GM21717 (cell line): ENCODE measurements around the gene TBX2.

Experiments
- ATAC-seq: cut with Tn5 transposase; IDR thresholded peaks from one replicate; pipeline ENCODE4 v1.9.1; 2021; ENCODE audit warnings: mild to moderate bottlenecking, moderate library complexity; ENCODE audit not compliant: unreplicated experiment

TBX2 gene

GRCh38 chr17:61412860-61413660, 13.4 kb downstream of the TBX2 start:
- ATAC-seq, result no peak

DNA sequence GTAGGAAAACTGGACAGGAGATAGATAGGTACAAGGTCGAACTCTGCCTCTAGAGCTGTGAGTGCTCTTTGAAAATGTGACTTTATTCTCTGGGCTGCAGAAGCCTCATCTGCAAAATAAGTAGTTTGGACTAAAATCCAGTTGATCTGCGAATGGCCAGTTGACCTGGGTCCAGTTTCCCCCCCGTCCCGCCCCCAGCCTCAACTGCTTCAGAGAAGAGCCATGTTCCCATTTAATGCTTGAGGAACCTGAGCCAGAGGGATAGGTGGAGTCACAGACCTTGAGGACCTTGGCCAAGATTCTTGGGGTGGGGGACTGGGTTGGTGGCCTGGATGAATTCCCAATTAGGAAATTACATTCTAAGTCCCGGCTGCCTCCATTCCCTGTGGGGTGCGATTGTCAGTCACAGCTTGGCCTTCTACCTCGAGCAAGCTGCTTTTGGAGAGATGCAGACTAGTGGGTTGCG, 14.1 kb downstream of the TBX2 start:
- no peak for ATAC-seq

DNA sequence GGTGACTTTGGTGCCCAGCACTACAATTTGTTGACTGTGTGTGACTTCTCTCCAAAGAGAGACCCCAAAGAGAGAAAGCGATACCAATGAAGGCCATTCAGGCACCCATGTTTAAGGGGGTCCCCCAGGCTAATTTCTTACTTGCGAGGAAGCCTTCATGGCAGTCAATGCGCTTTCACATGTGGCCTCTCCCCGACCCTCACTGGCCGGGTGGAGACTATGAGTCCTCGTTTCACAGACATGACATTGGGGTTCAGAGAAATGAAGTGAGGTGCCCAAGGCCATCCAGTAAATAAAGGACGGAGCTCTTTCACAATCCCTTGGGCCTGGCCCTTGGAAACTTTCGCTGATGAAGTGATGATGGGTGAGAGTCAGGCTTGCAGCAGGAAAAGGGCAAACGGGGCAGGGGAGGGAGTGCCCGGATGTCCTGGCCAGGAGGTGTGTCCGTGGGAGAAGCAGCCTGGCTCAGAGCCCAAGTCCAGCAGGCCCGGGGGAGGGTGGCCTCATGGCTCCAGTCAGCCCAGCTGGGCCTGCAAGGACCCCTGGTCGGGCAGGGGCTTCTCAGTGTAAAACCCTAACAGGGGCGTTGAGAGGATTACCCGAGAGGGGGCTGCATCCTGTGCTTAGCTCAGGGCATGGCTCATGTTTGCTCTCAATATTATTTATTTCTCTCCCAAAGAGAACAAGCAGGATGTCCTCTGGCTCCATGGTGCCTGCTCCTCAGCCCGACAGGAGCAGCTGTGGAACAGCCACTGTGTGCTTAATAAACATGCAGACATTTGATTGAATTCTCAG, 14.7 kb downstream of the TBX2 start:
- ATAC-seq, result no peak

DNA sequence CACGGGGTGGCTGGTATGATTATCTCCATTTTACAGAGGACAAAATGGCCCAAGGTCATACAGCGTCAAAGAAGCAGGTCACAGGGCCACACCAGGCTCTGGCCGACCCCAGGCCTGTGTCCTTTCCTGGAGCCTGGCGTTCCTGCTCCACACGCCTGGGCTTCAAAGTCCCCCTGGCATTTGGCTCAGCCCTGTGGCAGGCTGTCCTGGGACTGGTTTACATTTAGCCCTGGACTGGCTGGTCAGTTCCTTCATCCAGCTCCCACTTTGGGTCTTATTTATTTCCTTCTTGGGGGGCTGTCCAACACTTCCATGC, 15.3 kb downstream of the TBX2 start:
- no peak for ATAC-seq

- ATAC-seq, result no peak
These were observed 15.9 kb downstream of the TBX2 start for GRCh38 chr17:61415374-61416210.

GRCh38 chr17:61416211-61416539, 16.5 kb downstream of the TBX2 start:
- no peak for ATAC-seq

- ATAC-seq, result no peak
These were observed 17.1 kb downstream of the TBX2 start for GRCh38 chr17:61416540-61417363.

- ATAC-seq, result no peak
These were observed 18.8 kb downstream of the TBX2 start for GRCh38 chr17:61418449-61418848.

- ATAC-seq, result no peak
These were observed 19.9 kb downstream of the TBX2 start for GRCh38 chr17:61419496-61420046.

GRCh38 chr17:61420052-61420451, 20.4 kb downstream of the TBX2 start:
- ATAC-seq, result no peak

DNA sequence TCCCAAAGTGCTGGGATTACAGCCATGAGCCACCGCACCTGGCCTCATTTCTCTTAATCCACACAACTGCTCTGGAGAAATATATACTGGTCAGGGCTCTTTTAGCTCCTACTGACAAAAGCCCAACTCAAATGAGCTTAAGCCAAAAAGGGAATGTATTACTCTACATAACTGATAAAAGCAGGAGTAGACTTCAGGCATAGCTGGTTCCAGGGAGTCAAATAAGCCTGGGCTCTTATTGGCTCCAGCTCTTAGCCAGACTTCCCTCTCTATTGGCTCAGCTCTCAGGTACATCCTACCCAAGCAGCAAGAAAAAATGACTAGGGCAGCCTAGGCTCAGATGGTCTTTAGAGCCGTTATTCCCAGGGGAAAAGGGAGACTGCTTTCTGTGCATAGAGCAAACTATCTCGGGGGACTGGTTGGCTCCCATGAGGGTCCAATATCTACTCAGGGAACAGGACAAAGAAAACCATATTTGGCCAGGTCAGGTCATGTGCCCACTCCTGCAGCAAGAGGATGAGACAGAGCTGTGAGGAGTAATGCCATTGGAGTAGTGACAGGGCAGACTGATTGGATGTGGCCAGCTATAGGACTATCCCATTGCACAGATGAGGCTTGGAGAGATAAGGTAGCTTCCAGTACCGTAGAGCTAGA, 21.2 kb downstream of the TBX2 start:
- ATAC-seq, result no peak

DNA sequence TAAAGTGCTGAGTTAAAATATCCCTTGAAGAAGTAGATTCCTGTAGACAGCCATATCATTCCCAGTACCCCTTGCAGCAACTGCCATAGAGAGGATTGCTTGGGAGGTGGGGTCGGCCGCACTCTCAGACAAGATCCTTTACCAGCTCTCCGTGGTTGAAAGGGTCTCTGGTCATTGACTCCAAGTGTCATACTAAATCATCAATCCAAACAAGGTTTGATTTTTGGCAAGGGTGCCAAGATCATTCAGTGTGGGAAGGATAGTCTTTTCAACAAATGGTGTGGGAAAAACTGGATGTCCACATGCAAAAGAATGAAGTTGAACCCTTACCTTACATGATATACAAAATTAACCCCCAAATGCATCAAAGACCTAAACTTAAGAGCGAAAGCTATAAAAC, 21.8 kb downstream of the TBX2 start:
- no peak for ATAC-seq

- ATAC-seq, result no peak
These were observed 22.6 kb downstream of the TBX2 start for GRCh38 chr17:61422116-61422799.

GRCh38 chr17:61422869-61423268, 23.2 kb downstream of the TBX2 start:
- no peak for ATAC-seq

DNA sequence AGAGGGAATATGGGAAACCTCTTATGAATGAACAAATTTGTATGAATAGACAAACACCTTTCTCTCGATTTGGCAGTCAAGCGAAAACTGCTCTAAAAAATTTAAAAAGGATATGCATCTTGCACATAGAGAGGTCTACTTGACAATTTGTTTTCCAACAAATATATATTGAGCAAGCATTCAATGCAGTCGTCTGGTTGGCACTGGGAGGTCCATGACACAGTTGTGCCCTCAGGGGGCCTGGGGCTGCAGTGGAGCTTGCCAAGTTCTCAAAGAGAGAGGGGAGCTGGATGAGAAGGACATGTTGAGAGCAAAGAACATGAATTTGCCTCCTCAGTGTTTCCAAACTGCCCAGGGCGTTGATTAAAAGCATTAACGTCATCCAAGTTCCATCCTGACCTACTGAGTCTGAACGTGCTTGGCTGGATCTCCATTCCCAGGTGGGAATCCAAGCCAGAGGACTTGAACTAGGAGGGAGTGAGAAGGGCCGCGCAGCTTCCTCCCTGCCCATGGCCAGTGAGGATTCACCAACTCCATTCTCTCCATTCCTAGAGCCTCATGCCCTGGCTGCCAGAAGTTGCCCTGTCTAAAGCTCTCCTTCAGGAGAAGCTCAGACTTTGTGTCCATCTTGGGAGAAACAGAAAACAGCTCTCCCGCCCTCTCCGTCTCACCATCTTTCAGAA, 24.5 kb downstream of the TBX2 start:
- ATAC-seq, result no peak

DNA sequence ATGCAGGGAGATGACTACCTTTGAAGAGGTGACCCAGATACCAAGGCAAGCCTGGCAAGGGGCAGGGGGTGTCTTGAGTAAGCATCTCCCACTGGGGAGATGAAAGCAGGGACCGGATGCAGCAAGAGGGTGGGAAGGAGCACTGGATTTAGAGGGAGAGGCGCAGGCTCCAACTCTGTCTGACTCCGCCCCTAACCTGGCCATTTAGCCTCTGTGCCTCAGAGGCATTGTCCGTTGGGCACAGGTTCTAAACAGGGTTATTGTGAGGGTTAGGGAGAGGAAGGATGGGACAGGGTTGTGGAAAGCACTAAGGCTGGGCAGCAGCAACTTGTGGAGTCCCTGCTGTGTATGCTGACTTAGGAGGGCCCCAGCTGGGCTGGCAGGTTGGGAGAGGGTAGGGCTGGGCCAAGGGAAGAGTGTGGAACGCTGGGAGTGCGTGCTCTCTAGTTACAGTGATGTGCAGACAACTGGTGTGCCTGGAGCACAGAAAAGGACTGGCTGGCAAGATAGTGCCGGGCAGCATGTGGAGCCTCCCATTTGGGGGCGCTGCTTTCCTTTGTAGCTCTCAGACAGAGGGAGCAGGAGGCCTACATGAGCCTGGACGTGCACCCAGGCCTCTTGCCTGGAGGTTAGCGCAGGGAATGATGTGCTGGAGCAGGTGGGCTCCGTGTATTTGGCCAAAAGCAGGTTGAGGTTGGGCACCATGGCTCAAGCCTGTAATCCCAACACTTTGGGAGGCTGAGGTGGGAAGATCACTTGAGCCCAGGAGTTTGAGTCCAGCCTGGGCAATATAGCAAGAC, 26.2 kb downstream of the TBX2 start:
- ATAC-seq, result no peak

GRCh38 chr17:61426482-61427304, 27.1 kb downstream of the TBX2 start:
- no peak for ATAC-seq
